VCaP (cell line): Measurements from ENCODE around the gene CCDC33.

ENCODE experiments used
- H3K27ac ChIP-seq: fragments of 450-650 bp; 2 replicates; pipeline ENCODE4 v1.5.1; 2017
- CTCF ChIP-seq: fragments of 450-650 bp; conservative IDR thresholded peaks from 2 replicates; pipeline ENCODE4 v1.5.1; 2017; ENCODE audit warnings: mild to moderate bottlenecking, moderate library complexity

CCDC33 gene

GRCh38 chr15:74301583-74302361 lies 65.6 kb downstream of the CCDC33 start:
- TF ChIP-seq CTCF = no peak
- H3K27ac ChIP-seq = no peak overlapping the region

- TF ChIP-seq CTCF = peak; percentile 97
- no peak overlapping the region for H3K27ac ChIP-seq
Observed at GRCh38 chr15:74302821-74303359, 66.8 kb downstream of the CCDC33 start.

- TF ChIP-seq CTCF = no peak
- no peak overlapping the region for H3K27ac ChIP-seq
Observed at GRCh38 chr15:74303741-74304309, 67.7 kb downstream of the CCDC33 start.

GRCh38 chr15:74304431-74304830 lies 68.3 kb downstream of the CCDC33 start:
- H3K27ac ChIP-seq = no peak overlapping the region
- no peak for TF ChIP-seq CTCF

- TF ChIP-seq CTCF = no peak
- H3K27ac ChIP-seq = no peak overlapping the region
Observed at GRCh38 chr15:74305687-74306086, 69.6 kb downstream of the CCDC33 start.

GRCh38 chr15:74306781-74307217 lies 70.7 kb downstream of the CCDC33 start:
- TF ChIP-seq CTCF = no peak
- no peak overlapping the region for H3K27ac ChIP-seq
